Endodermal cell (in vitro differentiated cells): ENCODE measurements around the gene WNT8B. TPM values are rescaled to one million over a fixed set of nuclear protein-coding genes. Genes with fewer than 3 reads are reported as not detected.

ENCODE experiments used
- DNase-seq: peaks from one replicate; pipeline ENCODE4 v3.0.0-alpha.2; 2017
- H3K27ac ChIP-seq: 2 replicates; pipeline ENCODE4 v1.5.1; 2013; ENCODE audit warnings: mild to moderate bottlenecking, low read depth, low read length, moderate library complexity
- H3K27me3 ChIP-seq: 2 replicates; pipeline ENCODE4 v1.6.1; 2013; ENCODE audit warnings: mild to moderate bottlenecking, low read length, moderate library complexity; ENCODE audit not compliant: insufficient read depth, control insufficient read depth, poor library complexity, severe bottlenecking
- H3K36me3 ChIP-seq: 2 replicates; pipeline ENCODE4 v1.7.0; 2013; ENCODE audit warnings: mild to moderate bottlenecking, low read length, moderate library complexity; ENCODE audit not compliant: control insufficient read depth, insufficient read depth
- H3K4me1 ChIP-seq: one replicate; pipeline ENCODE4 v1.7.0; 2013; ENCODE audit warnings: low read length; ENCODE audit not compliant: control insufficient read depth, insufficient read depth
- H3K4me3 ChIP-seq: 2 replicates; pipeline ENCODE4 v1.5.1; 2013; ENCODE audit warnings: mild to moderate bottlenecking, low read length, moderate library complexity
- H3K9ac ChIP-seq: 2 replicates; pipeline ENCODE4 v1.6.1; 2013; ENCODE audit warnings: mild to moderate bottlenecking, low read length, moderate library complexity; ENCODE audit not compliant: poor library complexity, severe bottlenecking; ENCODE audit errors: extremely low read depth
- H3K9me3 ChIP-seq: 2 replicates; pipeline ENCODE4 v1.6.1; 2013; ENCODE audit warnings: mild to moderate bottlenecking, low read length, moderate library complexity; ENCODE audit not compliant: control insufficient read depth
- H3K27ac Mint-ChIP-seq: 2 replicates; pipeline ENCODE4 v1.8.0; 2020; ENCODE audit warnings: mixed read lengths
- H3K27me3 Mint-ChIP-seq: 2 replicates; pipeline ENCODE4 v1.8.0; 2021; ENCODE audit warnings: mild to moderate bottlenecking, mixed read lengths; ENCODE audit not compliant: insufficient read depth
- H3K36me3 Mint-ChIP-seq: 2 replicates; pipeline ENCODE4 v1.8.0; 2020; ENCODE audit warnings: low read depth, mixed read lengths
- H3K4me1 Mint-ChIP-seq: 2 replicates; pipeline ENCODE4 v1.8.0; 2020; ENCODE audit warnings: mixed read lengths
- H3K4me3 Mint-ChIP-seq: 2 replicates; pipeline ENCODE4 v1.8.0; 2020; ENCODE audit warnings: mild to moderate bottlenecking, moderate library complexity, mixed read lengths
- H3K9me3 Mint-ChIP-seq: 2 replicates; pipeline ENCODE4 v1.8.0; 2020; ENCODE audit warnings: mild to moderate bottlenecking, mixed read lengths
- WGBS, 2 experiments: methylation state at CpG; one replicate each; pipeline versions ENCODE4 v1.1.5 to v1.1.7; 2013; ENCODE audit warnings: missing lambda C conversion rate in 2 of 2, mixed read lengths in 1 of 2; ENCODE audit not compliant: insufficient coverage in 1 of 2, insufficient read length in 1 of 2; 5-methylcytosine and 5-hydroxymethylcytosine counted together
- total RNA-seq, 2 donors: library from RNA; stranded (reverse); fragmentation: NEBNext Ultra II Directional in 1 of 2; extraction: Animal tissue kit (Norgen Biotek cat#: 25700) in 1 of 2; gene quantifications; 2 replicates in 1 of 2; 3 replicates in 1 of 2; pipeline ENCODE4 v1.2.1, GENCODE V29; 2021
- TF ChIP-seq, protein P1 (sequence below): fragments of 200-600 bp; sonication (generic); conservative IDR thresholded peaks from 2 replicates; pipeline ENCODE4 v1.5.0; 2021; ENCODE audit warnings: antibody characterized with exemption, mild to moderate bottlenecking

The WNT8B gene
- total RNA-seq, 2 donors from 2014 or later, result 0.13 TPM; not detected in 1

GRCh38 chr10:100519311-100520051 lies 56.7 kb downstream of the WNT8B start, which contains the start of gene SEC31B:
Gene SEC31B, minus strand, starts transcription at chr10:100519861. Its CDS starts 2,909 bp downstream, at chr10:100516952.
- peaks cover 12% of the 10 kb centered on the region for H3K36me3 Mint-ChIP-seq
- H3K27me3 Mint-ChIP-seq, result peaks cover 54% of the 10 kb centered on the region
- TF ChIP-seq, protein P1, sequence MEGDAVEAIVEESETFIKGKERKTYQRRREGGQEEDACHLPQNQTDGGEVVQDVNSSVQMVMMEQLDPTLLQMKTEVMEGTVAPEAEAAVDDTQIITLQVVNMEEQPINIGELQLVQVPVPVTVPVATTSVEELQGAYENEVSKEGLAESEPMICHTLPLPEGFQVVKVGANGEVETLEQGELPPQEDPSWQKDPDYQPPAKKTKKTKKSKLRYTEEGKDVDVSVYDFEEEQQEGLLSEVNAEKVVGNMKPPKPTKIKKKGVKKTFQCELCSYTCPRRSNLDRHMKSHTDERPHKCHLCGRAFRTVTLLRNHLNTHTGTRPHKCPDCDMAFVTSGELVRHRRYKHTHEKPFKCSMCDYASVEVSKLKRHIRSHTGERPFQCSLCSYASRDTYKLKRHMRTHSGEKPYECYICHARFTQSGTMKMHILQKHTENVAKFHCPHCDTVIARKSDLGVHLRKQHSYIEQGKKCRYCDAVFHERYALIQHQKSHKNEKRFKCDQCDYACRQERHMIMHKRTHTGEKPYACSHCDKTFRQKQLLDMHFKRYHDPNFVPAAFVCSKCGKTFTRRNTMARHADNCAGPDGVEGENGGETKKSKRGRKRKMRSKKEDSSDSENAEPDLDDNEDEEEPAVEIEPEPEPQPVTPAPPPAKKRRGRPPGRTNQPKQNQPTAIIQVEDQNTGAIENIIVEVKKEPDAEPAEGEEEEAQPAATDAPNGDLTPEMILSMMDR, result no peak
- H3K27ac Mint-ChIP-seq, result no peak within 1 kb of the TSS
- DNase-seq, result peak; percentile 92
- Histone ChIP-seq H3K27me3 (peaks cover 55% of the 10 kb centered on the region), H3K27ac (no peak within 1 kb of the TSS), H3K4me3 (peak within 1 kb of the TSS; percentile 70), H3K36me3 (peaks cover 23% of the 10 kb centered on the region), H3K9me3 (no peaks in the 10 kb centered on the region), H3K9ac (no peak within 1 kb of the TSS), H3K4me1 (peaks cover 4% of the 10 kb centered on the region)
- WGBS, 2 experiments, result 1 to 3% methylated on average over 23 to 72 of the region's 72 CpGs
- H3K4me3 Mint-ChIP-seq, result peak within 1 kb of the TSS; percentile 67
- H3K9me3 Mint-ChIP-seq, result no peaks in the 10 kb centered on the region
- peaks cover 10% of the 10 kb centered on the region for H3K4me1 Mint-ChIP-seq

DNA sequence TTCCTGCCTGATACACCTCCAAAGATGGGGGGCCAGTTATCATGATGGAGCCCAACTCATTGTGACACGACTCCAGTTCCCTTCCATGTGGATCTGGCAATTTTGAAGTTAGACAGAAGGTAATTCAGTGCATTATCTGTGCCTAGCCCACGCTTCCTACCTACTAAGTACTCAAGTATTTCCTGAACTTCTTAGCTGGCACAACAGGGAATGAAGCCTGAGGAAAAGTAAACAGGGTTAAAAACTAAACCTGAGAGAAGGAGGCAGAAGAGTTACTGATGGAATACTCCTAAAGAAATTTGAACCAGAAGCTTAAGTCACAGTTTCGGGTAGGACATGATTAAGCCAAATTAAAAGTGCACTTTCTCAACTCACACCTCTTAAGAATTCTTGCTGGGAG lies 58.0 kb downstream of the WNT8B start:
- Histone ChIP-seq H3K9ac (no peak overlapping the region), H3K4me3 (no peak overlapping the region), H3K9me3 (no peaks in the 10 kb centered on the region), H3K36me3 (peaks cover 36% of the 10 kb centered on the region), H3K27ac (no peak overlapping the region), H3K4me1 (peaks cover 4% of the 10 kb centered on the region), H3K27me3 (peaks cover 44% of the 10 kb centered on the region)
- peaks cover 10% of the 10 kb centered on the region for H3K4me1 Mint-ChIP-seq
- TF ChIP-seq, protein P1, result no peak
- no peak overlapping the region for H3K27ac Mint-ChIP-seq
- WGBS, 2 experiments, result 81 to 100% methylated on average over 1 to 3 of the region's 3 CpGs
- peaks cover 49% of the 10 kb centered on the region for H3K27me3 Mint-ChIP-seq
- H3K4me3 Mint-ChIP-seq, result no peak overlapping the region
- no peak for DNase-seq
- no peaks in the 10 kb centered on the region for H3K9me3 Mint-ChIP-seq
- peaks cover 23% of the 10 kb centered on the region for H3K36me3 Mint-ChIP-seq

DNA sequence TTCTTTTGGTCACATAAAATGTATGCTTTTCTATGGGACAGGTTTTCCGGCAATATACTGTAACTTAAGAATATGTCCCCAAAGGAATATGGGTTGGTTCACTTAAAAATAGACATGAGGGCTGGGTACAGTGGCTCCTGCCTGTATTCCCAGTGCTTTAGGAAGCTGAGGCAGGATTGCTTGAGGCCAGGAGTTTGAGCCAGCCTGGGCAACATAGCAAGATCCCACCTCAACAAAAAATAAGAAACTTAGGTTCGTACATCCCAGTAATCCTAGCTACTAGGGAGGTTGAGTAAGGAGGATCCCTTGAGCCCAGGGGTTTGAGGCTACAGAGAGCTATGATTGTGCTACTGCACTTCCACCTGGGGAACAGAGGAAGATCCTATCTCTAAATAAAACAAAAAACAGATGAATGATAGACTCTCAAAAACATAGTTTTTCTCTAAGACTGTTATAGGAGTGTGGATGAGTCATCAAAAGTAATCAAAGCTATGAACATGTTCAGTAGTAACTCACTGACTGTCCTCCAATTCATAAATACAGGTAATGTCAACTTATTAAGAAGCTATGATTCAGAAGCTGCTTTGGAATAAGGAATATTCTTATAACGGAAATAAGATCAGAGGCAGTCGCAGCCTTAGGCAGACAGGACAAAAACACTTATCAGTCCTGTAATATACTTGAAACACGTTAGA lies 59.4 kb downstream of the WNT8B start:
- Mint-ChIP-seq H3K36me3 (peaks cover 32% of the 10 kb centered on the region), H3K27ac (no peak overlapping the region), H3K4me3 (no peak overlapping the region), H3K27me3 (peaks cover 40% of the 10 kb centered on the region), H3K4me1 (peaks cover 10% of the 10 kb centered on the region), H3K9me3 (no peaks in the 10 kb centered on the region)
- H3K9ac ChIP-seq, result no peak overlapping the region
- H3K36me3 ChIP-seq, result peaks cover 50% of the 10 kb centered on the region
- WGBS, 2 experiments, result 97 to 100% methylated on average over 2 to 5 of the region's 5 CpGs
- DNase-seq, result no peak
- no peak overlapping the region for H3K27ac ChIP-seq
- TF ChIP-seq, protein P1, result no peak
- no peaks in the 10 kb centered on the region for H3K9me3 ChIP-seq
- no peak overlapping the region for H3K4me3 ChIP-seq
- H3K4me1 ChIP-seq, result peaks cover 4% of the 10 kb centered on the region
- peaks cover 36% of the 10 kb centered on the region for H3K27me3 ChIP-seq
